ENCODE data around the gene ATG2A.

DNA sequence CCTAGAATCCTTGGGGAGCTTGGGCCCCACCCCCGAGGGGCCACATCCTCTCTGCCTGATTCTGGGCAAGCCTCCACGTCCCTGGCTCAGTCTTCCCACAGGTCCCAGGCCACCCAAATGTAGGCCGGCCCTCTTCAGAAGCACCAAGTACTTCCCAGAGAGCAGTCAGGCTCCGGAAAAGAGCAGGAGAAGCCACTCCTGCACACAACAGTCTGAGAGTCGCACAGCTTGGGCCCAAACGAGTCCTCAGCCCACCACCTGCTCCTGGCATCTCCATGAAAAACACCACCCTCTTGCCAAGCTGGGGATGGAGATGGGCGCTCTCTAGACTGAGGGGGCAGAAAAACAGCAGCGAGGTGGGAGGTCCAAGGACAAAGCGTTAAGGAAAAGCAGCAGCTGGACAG lies 54.0 kb downstream of the ATG2A start:
- TF ChIP-seq, protein P1, sequence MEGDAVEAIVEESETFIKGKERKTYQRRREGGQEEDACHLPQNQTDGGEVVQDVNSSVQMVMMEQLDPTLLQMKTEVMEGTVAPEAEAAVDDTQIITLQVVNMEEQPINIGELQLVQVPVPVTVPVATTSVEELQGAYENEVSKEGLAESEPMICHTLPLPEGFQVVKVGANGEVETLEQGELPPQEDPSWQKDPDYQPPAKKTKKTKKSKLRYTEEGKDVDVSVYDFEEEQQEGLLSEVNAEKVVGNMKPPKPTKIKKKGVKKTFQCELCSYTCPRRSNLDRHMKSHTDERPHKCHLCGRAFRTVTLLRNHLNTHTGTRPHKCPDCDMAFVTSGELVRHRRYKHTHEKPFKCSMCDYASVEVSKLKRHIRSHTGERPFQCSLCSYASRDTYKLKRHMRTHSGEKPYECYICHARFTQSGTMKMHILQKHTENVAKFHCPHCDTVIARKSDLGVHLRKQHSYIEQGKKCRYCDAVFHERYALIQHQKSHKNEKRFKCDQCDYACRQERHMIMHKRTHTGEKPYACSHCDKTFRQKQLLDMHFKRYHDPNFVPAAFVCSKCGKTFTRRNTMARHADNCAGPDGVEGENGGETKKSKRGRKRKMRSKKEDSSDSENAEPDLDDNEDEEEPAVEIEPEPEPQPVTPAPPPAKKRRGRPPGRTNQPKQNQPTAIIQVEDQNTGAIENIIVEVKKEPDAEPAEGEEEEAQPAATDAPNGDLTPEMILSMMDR (IDR thresholded peaks at IDR 0.05) = no peak
- no peak for TF ChIP-seq POLR2AphosphoS5 (IDR thresholded peaks at IDR 0.05; ENCODE audit: low read depth, low read length)
- TF ChIP-seq, protein P2, sequence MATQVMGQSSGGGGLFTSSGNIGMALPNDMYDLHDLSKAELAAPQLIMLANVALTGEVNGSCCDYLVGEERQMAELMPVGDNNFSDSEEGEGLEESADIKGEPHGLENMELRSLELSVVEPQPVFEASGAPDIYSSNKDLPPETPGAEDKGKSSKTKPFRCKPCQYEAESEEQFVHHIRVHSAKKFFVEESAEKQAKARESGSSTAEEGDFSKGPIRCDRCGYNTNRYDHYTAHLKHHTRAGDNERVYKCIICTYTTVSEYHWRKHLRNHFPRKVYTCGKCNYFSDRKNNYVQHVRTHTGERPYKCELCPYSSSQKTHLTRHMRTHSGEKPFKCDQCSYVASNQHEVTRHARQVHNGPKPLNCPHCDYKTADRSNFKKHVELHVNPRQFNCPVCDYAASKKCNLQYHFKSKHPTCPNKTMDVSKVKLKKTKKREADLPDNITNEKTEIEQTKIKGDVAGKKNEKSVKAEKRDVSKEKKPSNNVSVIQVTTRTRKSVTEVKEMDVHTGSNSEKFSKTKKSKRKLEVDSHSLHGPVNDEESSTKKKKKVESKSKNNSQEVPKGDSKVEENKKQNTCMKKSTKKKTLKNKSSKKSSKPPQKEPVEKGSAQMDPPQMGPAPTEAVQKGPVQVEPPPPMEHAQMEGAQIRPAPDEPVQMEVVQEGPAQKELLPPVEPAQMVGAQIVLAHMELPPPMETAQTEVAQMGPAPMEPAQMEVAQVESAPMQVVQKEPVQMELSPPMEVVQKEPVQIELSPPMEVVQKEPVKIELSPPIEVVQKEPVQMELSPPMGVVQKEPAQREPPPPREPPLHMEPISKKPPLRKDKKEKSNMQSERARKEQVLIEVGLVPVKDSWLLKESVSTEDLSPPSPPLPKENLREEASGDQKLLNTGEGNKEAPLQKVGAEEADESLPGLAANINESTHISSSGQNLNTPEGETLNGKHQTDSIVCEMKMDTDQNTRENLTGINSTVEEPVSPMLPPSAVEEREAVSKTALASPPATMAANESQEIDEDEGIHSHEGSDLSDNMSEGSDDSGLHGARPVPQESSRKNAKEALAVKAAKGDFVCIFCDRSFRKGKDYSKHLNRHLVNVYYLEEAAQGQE (IDR thresholded peaks at IDR 0.05; ENCODE audit: insufficient read depth in 1 of 2, low read depth in 2 of 2, low read length in 1 of 2) = no peak

All from Panc1 (cell line).